ENCODE data around the gene RASAL2. TPM values are rescaled to one million over a fixed set of nuclear protein-coding genes. Genes with fewer than 3 reads are reported as not detected.
A peak's percentile ranks its signal among the peaks of the same experiment; 100 is the strongest.

Gene RASAL2
- 10 to 100 TPM; 30.1 to 32.6 TPM for total RNA-seq
- polyA plus RNA-seq (ENCODE audit: insufficient read length in 2 of 2), result 10 to 100 TPM; 21.6 to 27.3 TPM
- long read RNA-seq, donor 1, partial matches to known transcripts, result 0 of 3 reads
- long read RNA-seq, donor 1, other reads (novel, unspliced or antisense), result 0 of 3 reads
- long read RNA-seq, donor 2, partial matches to known transcripts, result 0 of 3 reads
- long read RNA-seq, donor 2, other reads (novel, unspliced or antisense), result 0 of 3 reads
- long read RNA-seq, donor 3, partial matches to known transcripts, result 0 of 2 reads
- long read RNA-seq, donor 3, other reads (novel, unspliced or antisense), result 0 of 2 reads
- long read RNA-seq, donor 4, transcript RASAL2-204 (2 exons, 650 nt), result major isoform, 10 of 28 reads
- long read RNA-seq, donor 4, partial matches to known transcripts, result 0 of 28 reads
- long read RNA-seq, donor 4, other reads (novel, unspliced or antisense), result 18 of 28 reads

DNA sequence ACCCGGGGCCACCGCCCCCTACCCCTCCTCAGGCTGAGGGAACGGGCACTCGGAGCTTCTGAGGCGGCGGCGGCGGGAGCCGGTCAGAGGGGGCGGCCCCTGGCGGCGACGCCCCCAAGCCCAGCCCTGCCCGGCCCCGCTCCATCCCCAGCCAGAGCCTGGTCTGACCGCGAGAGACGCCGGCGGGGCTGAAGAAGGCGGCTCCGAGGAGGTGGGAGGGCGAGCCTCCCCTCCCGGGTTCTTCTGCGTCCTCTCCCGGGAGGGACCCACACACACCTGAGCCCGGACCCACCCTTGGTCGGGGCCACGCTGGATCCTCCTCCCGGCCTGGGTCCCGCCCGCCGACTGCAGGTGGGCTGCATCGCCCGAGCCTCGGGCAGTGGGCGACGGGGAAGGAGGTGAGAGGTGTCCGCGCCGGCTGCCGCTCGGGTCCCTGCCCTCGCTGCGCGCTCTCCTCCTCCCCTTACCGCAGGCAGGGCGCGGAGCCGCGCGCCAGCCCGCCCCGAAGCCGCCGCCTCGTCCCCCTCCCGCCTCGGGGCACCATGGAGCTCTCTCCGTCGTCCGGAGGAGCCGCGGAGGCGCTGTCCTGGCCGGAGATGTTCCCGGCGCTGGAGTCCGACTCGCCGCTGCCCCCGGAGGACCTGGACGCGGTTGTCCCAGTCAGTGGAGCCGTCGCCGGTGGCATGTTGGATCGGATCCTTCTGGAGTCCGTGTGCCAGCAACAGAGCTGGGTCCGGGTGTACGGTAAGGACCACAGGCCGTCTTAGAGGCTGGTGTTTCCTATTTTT, at the start of gene RASAL2:
TSS of gene RASAL2 (plus strand) at position 154 of the 788 bp plus-strand sequence. CDS start at position 543, 389 bp downstream.
- H3K36me3 ChIP-seq (ENCODE audit: control insufficient read depth, insufficient read depth, low read length), result no peaks in the 10 kb centered on the region
- H3K4me1 ChIP-seq (ENCODE audit: control insufficient read depth, insufficient read depth, low read length), result no peaks in the 10 kb centered on the region
- H3K9me3 ChIP-seq (ENCODE audit: control insufficient read depth, insufficient read depth, low read length), result no peaks in the 10 kb centered on the region
- DNase-seq (ENCODE audit: low read depth in 4 of 6, low spot score in 6 of 6), result peak; percentile 31 to 86 (median 50)
- WGBS (ENCODE audit: insufficient coverage), result under 1% methylated on average over 80 of the region's 82 CpGs
- H3K27me3 ChIP-seq (ENCODE audit: control insufficient read depth, insufficient read depth, low read length), result no peaks in the 10 kb centered on the region
- H3K4me3 ChIP-seq (ENCODE audit: low read depth, low read length), result peak within 1 kb of the TSS; percentile 83
- H3K27ac ChIP-seq (ENCODE audit: low read depth, low read length), result peak within 1 kb of the TSS; percentile 93

DNA sequence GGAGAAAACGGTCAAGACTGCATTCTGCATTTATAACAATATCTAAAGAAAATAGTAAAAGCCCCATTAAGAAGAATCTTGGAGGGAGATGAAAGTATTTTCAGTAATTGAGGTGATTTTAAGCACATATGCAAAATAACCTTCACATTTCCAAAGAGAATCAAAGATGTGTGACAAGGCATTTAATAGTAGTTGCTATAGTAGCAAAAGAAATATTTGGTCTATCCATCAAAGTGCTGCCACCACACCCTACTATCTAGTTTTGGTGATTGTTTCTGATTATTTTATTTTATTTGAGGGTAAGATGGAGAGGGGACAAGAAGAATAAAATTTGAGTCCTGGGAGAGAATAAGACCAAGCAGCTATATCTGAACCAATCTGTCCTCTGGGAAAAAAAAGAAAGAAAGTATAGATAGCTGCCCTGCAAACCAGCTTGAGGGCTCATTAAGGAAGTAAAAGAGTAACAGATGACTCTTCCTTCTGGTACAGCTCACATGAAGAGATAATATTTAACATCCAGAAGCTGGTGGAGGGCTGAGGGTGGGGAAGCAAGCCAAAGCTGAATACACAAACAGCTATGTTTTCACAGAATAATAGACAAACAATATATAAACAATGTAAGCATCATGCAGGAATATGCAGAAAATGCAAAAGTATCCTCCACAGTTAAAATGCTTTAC, 47.2 kb upstream of the RASAL2 start:
- no peak overlapping the region for H3K4me3 ChIP-seq (ENCODE audit: low read depth, low read length)
- DNase-seq (ENCODE audit: low read depth in 4 of 6, low spot score in 6 of 6), result peak in 1 of 6 donors; percentile 52
- no peaks in the 10 kb centered on the region for H3K9me3 ChIP-seq (ENCODE audit: control insufficient read depth, insufficient read depth, low read length)
- no peaks in the 10 kb centered on the region for H3K4me1 ChIP-seq (ENCODE audit: control insufficient read depth, insufficient read depth, low read length)
- WGBS (ENCODE audit: insufficient coverage), result no CpG with 5 or more reads among the region's 1 CpG
- H3K27ac ChIP-seq (ENCODE audit: low read depth, low read length), result no peak overlapping the region
- no peaks in the 10 kb centered on the region for H3K36me3 ChIP-seq (ENCODE audit: control insufficient read depth, insufficient read depth, low read length)
- H3K27me3 ChIP-seq (ENCODE audit: control insufficient read depth, insufficient read depth, low read length), result no peaks in the 10 kb centered on the region

DNA sequence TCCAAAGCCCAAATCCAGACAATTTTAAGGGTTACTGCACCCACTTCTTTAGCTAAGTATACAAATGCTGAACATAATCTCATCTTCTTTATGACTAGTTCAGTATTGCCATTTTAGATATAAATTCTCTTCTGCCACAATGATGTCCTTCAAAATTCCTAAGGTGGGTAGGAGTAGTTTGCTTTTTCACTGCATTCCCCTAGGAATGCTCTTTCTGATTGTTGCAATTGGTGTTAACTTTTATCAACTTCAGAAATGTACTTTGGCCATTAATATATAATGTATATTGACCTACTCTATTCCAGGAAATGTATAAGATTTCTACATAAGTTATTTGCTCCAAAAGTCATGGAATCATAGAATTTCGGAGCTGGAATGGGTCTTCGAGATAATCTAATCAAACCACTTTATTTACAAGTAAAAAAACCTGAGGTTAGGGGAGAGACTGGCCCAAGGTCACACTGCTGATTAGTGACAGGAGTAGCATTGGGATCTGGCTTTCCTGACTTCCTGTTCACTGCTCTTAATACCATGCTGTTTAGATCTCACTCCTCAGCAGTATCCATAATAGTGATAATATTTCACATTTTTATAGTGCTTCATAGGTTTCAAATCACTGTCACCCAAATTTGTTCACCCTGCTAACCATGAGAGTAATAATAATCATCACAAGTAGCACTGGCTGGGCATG, 46.4 kb upstream of the RASAL2 start:
- H3K9me3 ChIP-seq (ENCODE audit: control insufficient read depth, insufficient read depth, low read length), result no peaks in the 10 kb centered on the region
- WGBS (ENCODE audit: insufficient coverage), result no CpG with 5 or more reads among the region's 2 CpGs
- no peaks in the 10 kb centered on the region for H3K4me1 ChIP-seq (ENCODE audit: control insufficient read depth, insufficient read depth, low read length)
- no peak overlapping the region for H3K27ac ChIP-seq (ENCODE audit: low read depth, low read length)
- no peaks in the 10 kb centered on the region for H3K27me3 ChIP-seq (ENCODE audit: control insufficient read depth, insufficient read depth, low read length)
- H3K36me3 ChIP-seq (ENCODE audit: control insufficient read depth, insufficient read depth, low read length), result no peaks in the 10 kb centered on the region
- DNase-seq (ENCODE audit: low read depth in 4 of 6, low spot score in 6 of 6), result no peak
- no peak overlapping the region for H3K4me3 ChIP-seq (ENCODE audit: low read depth, low read length)

DNA sequence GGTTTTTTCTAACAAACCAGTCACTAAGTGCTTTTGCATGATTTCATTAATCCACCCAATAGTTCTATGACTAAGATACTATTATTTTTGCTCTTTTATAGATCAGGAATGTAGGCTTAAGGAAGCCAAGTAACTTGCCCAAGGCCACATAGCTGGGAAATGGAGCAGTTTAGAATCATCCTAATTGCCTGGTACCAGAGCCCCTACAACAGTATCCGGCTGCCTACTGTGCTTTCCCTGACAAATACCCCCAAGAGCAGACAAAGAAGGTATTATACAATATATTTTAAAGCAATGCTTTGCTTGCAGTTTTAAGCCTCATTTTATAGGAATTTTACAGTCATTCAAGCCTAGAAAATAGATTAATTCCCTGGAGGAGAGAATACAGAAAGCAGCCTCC, 45.5 kb upstream of the RASAL2 start:
- Histone ChIP-seq H3K36me3 (ENCODE audit: control insufficient read depth, insufficient read depth, low read length) (no peaks in the 10 kb centered on the region), H3K4me1 (ENCODE audit: control insufficient read depth, insufficient read depth, low read length) (no peaks in the 10 kb centered on the region), H3K9me3 (ENCODE audit: control insufficient read depth, insufficient read depth, low read length) (no peaks in the 10 kb centered on the region), H3K27ac (ENCODE audit: low read depth, low read length) (no peak overlapping the region), H3K4me3 (ENCODE audit: low read depth, low read length) (no peak overlapping the region), H3K27me3 (ENCODE audit: control insufficient read depth, insufficient read depth, low read length) (no peaks in the 10 kb centered on the region)
- WGBS (ENCODE audit: insufficient coverage), result no CpG with 5 or more reads among the region's 1 CpG
- no peak for DNase-seq (ENCODE audit: low read depth in 4 of 6, low spot score in 6 of 6)

DNA sequence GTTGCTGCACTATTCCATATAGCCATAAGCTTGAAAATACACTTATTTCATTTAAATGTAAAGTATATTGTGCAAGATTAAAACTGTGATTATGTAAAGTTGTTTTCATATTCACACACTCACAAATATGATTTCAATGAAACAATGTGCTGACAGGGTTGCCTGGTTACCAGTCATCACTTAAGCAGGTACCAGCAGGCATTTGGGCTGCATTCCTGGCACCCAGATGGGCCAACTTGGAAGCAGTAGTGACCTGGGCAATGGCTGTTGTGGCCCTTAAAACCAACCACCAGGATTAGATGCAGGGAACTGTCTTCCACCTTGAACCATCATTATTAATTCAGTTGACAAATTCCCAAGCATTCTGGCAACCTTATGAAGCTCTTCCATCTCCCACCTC, 45.0 kb upstream of the RASAL2 start:
- no peaks in the 10 kb centered on the region for H3K27me3 ChIP-seq (ENCODE audit: control insufficient read depth, insufficient read depth, low read length)
- DNase-seq (ENCODE audit: low read depth in 4 of 6, low spot score in 6 of 6), result no peak
- no peaks in the 10 kb centered on the region for H3K36me3 ChIP-seq (ENCODE audit: control insufficient read depth, insufficient read depth, low read length)
- H3K9me3 ChIP-seq (ENCODE audit: control insufficient read depth, insufficient read depth, low read length), result no peaks in the 10 kb centered on the region
- H3K4me3 ChIP-seq (ENCODE audit: low read depth, low read length), result no peak overlapping the region
- H3K4me1 ChIP-seq (ENCODE audit: control insufficient read depth, insufficient read depth, low read length), result no peaks in the 10 kb centered on the region
- H3K27ac ChIP-seq (ENCODE audit: low read depth, low read length), result no peak overlapping the region

DNA sequence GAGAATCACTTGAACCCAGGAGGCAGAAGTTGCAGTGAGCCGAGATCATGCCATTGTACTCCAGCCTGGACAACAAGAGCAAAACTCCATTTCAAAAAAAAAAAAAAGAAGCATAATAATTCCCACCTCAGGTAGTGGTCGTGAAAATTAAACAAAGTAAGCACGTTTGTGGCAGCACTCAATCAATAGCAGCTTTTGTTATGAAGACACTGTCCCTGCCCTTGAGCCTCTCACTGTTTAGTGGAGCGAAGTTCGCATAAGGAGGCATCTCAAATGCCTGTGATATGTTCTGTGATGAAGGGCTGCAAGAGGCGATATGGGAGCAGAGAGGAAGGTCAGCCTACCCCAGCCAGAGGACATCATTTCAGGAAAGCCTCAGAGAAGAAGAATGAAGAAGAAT, 43.8 kb upstream of the RASAL2 start:
- H3K4me3 ChIP-seq (ENCODE audit: low read depth, low read length), result no peak overlapping the region
- H3K27ac ChIP-seq (ENCODE audit: low read depth, low read length), result no peak overlapping the region
- DNase-seq (ENCODE audit: low read depth in 4 of 6, low spot score in 6 of 6), result no peak
- H3K4me1 ChIP-seq (ENCODE audit: control insufficient read depth, insufficient read depth, low read length), result no peaks in the 10 kb centered on the region
- 85% methylated on average over 5 of the region's 6 CpGs for WGBS (ENCODE audit: insufficient coverage)
- no peaks in the 10 kb centered on the region for H3K27me3 ChIP-seq (ENCODE audit: control insufficient read depth, insufficient read depth, low read length)
- no peaks in the 10 kb centered on the region for H3K9me3 ChIP-seq (ENCODE audit: control insufficient read depth, insufficient read depth, low read length)
- H3K36me3 ChIP-seq (ENCODE audit: control insufficient read depth, insufficient read depth, low read length), result no peaks in the 10 kb centered on the region

DNA sequence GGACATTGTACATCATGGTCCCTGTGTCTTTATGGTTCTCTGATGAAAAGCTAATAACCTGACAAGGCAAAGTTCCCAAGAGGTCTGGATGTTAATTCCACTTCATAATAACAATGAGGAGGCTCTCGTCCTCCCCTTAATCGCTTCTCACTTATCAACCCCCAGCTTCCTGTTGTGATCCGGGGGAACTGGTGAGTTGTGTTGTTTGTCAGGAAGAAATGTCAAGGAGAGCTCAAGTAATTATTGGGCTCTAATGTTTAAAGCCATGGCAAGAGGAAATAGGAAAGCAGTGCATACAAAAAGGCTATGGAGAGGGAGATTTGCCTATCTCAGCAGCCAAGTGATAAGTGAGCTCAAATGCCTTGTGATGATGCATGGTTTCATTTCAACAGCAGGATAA, 42.8 kb upstream of the RASAL2 start:
- no peaks in the 10 kb centered on the region for H3K36me3 ChIP-seq (ENCODE audit: control insufficient read depth, insufficient read depth, low read length)
- no peak overlapping the region for H3K27ac ChIP-seq (ENCODE audit: low read depth, low read length)
- no CpG with 5 or more reads among the region's 3 CpGs for WGBS (ENCODE audit: insufficient coverage)
- H3K27me3 ChIP-seq (ENCODE audit: control insufficient read depth, insufficient read depth, low read length), result no peaks in the 10 kb centered on the region
- H3K4me3 ChIP-seq (ENCODE audit: low read depth, low read length), result no peak overlapping the region
- no peaks in the 10 kb centered on the region for H3K9me3 ChIP-seq (ENCODE audit: control insufficient read depth, insufficient read depth, low read length)
- no peak for DNase-seq (ENCODE audit: low read depth in 4 of 6, low spot score in 6 of 6)
- H3K4me1 ChIP-seq (ENCODE audit: control insufficient read depth, insufficient read depth, low read length), result no peaks in the 10 kb centered on the region

DNA sequence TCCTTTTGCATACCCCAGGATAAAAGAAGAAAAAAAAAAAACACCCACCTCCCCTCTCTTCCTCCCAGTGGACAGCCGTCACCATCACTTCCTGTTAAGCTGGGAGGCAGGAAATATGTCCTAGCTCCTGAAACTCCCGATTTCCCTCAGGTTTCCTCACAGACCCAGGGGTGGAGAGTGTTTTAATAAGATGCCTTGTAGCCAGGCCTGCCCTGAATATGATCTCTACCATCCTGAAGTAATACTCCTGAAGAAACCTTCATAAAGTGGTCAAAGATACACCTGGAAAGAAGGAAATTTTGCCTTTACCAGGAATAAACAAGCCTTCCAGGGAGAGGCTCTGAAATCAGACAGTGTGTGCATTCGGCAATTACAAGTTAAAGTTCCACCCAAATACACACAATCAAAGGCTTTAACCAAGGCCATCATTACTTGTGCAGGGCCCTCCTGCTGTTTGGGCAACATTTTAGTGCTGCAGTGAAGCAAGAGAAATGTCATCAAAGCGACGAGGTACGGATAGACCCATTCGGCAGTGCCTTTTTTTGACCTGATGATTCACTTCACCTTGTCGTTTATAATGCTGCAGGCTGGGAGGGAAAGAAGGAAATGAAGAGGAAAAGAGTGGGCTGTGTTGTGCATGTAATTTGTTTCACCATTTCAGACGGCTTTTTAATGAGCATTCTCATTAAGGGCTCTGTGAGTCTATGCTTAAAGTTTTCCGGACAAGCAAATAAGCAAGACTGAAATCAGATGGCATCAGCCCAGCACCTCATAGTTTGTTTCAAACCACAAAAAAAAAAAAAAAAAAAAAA, 41.0 kb upstream of the RASAL2 start:
- Histone ChIP-seq H3K4me3 (ENCODE audit: low read depth, low read length) (no peak overlapping the region), H3K27ac (ENCODE audit: low read depth, low read length) (no peak overlapping the region), H3K27me3 (ENCODE audit: control insufficient read depth, insufficient read depth, low read length) (no peaks in the 10 kb centered on the region), H3K4me1 (ENCODE audit: control insufficient read depth, insufficient read depth, low read length) (peaks cover 3% of the 10 kb centered on the region), H3K9me3 (ENCODE audit: control insufficient read depth, insufficient read depth, low read length) (no peaks in the 10 kb centered on the region), H3K36me3 (ENCODE audit: control insufficient read depth, insufficient read depth, low read length) (no peaks in the 10 kb centered on the region)
- 2% methylated on average over 6 of the region's 10 CpGs for WGBS (ENCODE audit: insufficient coverage)
- peak in 1 of 6 donors; percentile 79 for DNase-seq (ENCODE audit: low read depth in 4 of 6, low spot score in 6 of 6)

All from spinal cord (tissue), 10 donors.